ENCODE results near the gene SEMA4D.

SEMA4D gene

GRCh38 chr9:89441655-89441970, 56.3 kb downstream of the SEMA4D start:
- no peak for DNase-seq (ENCODE audit: low read depth)
- no peak for TF ChIP-seq CTCF (IDR thresholded peaks at IDR 0.05; ENCODE audit: control insufficient read depth, insufficient read depth, low read depth, low read length, missing control alignments)
- no peak overlapping the region for H3K4me3 ChIP-seq (ENCODE audit: control insufficient read depth, low read depth, low read length)

- H3K4me3 ChIP-seq (ENCODE audit: control insufficient read depth, low read depth, low read length) = no peak overlapping the region
- no peak for TF ChIP-seq CTCF (IDR thresholded peaks at IDR 0.05; ENCODE audit: control insufficient read depth, insufficient read depth, low read depth, low read length, missing control alignments)
- no peak for DNase-seq (ENCODE audit: low read depth)
Measured at GRCh38 chr9:89440951-89441654, 56.8 kb downstream of the SEMA4D start.

GRCh38 chr9:89440548-89440947, 57.4 kb downstream of the SEMA4D start:
- H3K4me3 ChIP-seq (ENCODE audit: control insufficient read depth, low read depth, low read length) = no peak overlapping the region
- no peak for TF ChIP-seq CTCF (IDR thresholded peaks at IDR 0.05; ENCODE audit: control insufficient read depth, insufficient read depth, low read depth, low read length, missing control alignments)
- DNase-seq (ENCODE audit: low read depth) = no peak

GRCh38 chr9:89440046-89440445, 57.9 kb downstream of the SEMA4D start:
- H3K4me3 ChIP-seq (ENCODE audit: control insufficient read depth, low read depth, low read length) = no peak overlapping the region
- no peak for TF ChIP-seq CTCF (IDR thresholded peaks at IDR 0.05; ENCODE audit: control insufficient read depth, insufficient read depth, low read depth, low read length, missing control alignments)
- DNase-seq (ENCODE audit: low read depth) = no peak

- DNase-seq (ENCODE audit: low read depth) = no peak
- TF ChIP-seq CTCF (IDR thresholded peaks at IDR 0.05; ENCODE audit: control insufficient read depth, insufficient read depth, low read depth, low read length, missing control alignments) = no peak
- H3K4me3 ChIP-seq (ENCODE audit: control insufficient read depth, low read depth, low read length) = no peak overlapping the region
Measured at GRCh38 chr9:89439571-89439970, 58.3 kb downstream of the SEMA4D start.

- no peak for DNase-seq (ENCODE audit: low read depth)
- no peak for TF ChIP-seq CTCF (IDR thresholded peaks at IDR 0.05; ENCODE audit: control insufficient read depth, insufficient read depth, low read depth, low read length, missing control alignments)
- no peak overlapping the region for H3K4me3 ChIP-seq (ENCODE audit: control insufficient read depth, low read depth, low read length)
Measured at GRCh38 chr9:89438194-89438593, 59.7 kb downstream of the SEMA4D start.

- no peak overlapping the region for H3K4me3 ChIP-seq (ENCODE audit: control insufficient read depth, low read depth, low read length)
- no peak for DNase-seq (ENCODE audit: low read depth)
- TF ChIP-seq CTCF (IDR thresholded peaks at IDR 0.05; ENCODE audit: control insufficient read depth, insufficient read depth, low read depth, low read length, missing control alignments) = no peak
Measured at GRCh38 chr9:89437772-89438171, 60.1 kb downstream of the SEMA4D start.

Measured in AG09309 (cell line).